GM23248 (cell line): ENCODE data around the gene AAMDC.

Experiments used
- EZH2 ChIP-seq: fragments of 200-600 bp; sonication (generic); IDR thresholded peaks from 2 replicates; pipeline ENCODE4 v1.6.1; 2018; ENCODE audit warnings: antibody characterized with exemption, mild to moderate bottlenecking; ENCODE audit not compliant: insufficient read depth, poor library complexity, severe bottlenecking
- EZH2phosphoT487 ChIP-seq: fragments of 200-600 bp; sonication (generic); IDR thresholded peaks from 2 replicates; pipeline ENCODE4 v1.6.1; 2018; ENCODE audit warnings: antibody characterized with exemption, moderate library complexity, mild to moderate bottlenecking, low read depth; ENCODE audit not compliant: insufficient read depth

GRCh38 chr11:77814848-77815247 is 6.1 kb upstream of the AAMDC start:
- TF ChIP-seq EZH2phosphoT487: no peak
- no peak for TF ChIP-seq EZH2
